ENCODE data around the gene LDHA. TPM values are rescaled to one million over a fixed set of nuclear protein-coding genes. Genes with fewer than 3 reads are reported as not detected.
A peak's percentile ranks its signal among the peaks of the same experiment; 100 is the strongest.

Gene LDHA
- total RNA-seq, 6 experiments from 2014 or later, result 1,331 to 1,603 (median 1,438) TPM

DNA sequence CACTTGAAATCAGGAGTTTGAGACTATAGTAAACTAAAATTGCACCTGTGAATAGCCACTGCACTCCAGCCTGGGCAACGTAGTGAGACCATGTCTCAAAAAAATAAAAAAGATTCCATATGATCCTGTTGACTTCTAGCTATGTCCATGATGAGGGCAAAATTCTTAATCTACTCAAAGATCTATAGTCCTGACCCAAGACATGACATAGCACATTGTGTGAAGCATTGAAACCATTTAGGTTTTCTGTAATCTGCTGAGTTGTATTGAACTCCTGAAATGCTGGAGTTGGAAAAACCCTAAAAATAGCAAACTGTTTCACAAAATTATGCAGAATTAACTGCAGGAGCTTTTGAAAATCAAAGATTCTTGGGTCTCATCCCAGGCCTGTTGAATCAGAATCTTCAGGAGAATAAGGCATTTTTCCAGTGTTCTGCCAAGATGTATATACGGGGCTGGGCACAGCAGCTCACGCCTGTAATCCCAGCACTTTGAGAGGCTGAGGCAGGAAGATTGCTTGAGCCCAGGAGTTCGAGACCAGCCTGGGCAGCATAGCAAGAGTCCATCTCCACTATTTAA is 29.8 kb upstream of the LDHA start:
- no peaks in the 10 kb centered on the region; the same call in 1 of the 2 replicates for H3K27me3 Mint-ChIP-seq (ENCODE audit: insufficient read depth)
- TF ChIP-seq, protein P1, sequence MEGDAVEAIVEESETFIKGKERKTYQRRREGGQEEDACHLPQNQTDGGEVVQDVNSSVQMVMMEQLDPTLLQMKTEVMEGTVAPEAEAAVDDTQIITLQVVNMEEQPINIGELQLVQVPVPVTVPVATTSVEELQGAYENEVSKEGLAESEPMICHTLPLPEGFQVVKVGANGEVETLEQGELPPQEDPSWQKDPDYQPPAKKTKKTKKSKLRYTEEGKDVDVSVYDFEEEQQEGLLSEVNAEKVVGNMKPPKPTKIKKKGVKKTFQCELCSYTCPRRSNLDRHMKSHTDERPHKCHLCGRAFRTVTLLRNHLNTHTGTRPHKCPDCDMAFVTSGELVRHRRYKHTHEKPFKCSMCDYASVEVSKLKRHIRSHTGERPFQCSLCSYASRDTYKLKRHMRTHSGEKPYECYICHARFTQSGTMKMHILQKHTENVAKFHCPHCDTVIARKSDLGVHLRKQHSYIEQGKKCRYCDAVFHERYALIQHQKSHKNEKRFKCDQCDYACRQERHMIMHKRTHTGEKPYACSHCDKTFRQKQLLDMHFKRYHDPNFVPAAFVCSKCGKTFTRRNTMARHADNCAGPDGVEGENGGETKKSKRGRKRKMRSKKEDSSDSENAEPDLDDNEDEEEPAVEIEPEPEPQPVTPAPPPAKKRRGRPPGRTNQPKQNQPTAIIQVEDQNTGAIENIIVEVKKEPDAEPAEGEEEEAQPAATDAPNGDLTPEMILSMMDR (IDR thresholded peaks at IDR 0.05), result no peak
- no peak overlapping the region for H3K4me3 Mint-ChIP-seq
- H3K4me1 Mint-ChIP-seq (ENCODE audit: low read depth), result peaks cover 55% of the 10 kb centered on the region
- no peak for DNase-seq
- H3K36me3 Mint-ChIP-seq (ENCODE audit: low read depth), result peaks cover 35% of the 10 kb centered on the region
- H3K27ac Mint-ChIP-seq, result no peak overlapping the region
- no peaks in the 10 kb centered on the region for H3K9me3 Mint-ChIP-seq

DNA sequence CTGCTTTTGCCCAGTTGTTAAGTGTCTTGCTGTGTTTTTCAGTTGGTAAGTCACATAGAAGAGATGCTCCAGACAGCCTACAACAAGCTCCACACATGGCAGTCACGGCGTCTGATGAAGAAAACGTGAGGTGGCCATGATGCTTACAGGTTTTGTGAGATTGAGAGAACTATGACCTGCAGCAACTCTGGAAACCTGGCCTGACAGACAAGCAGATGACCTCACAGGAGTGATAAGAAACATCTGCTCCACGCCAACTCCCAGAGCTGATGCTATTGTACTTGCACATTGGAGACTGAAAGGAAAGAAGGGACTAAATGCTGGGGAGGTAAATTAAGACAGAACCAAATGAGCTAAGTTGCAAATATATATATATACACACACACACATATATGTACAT is 28.6 kb upstream of the LDHA start:
- no peaks in the 10 kb centered on the region for H3K9me3 Mint-ChIP-seq
- TF ChIP-seq, protein P1 (IDR thresholded peaks at IDR 0.05), result no peak

DNA sequence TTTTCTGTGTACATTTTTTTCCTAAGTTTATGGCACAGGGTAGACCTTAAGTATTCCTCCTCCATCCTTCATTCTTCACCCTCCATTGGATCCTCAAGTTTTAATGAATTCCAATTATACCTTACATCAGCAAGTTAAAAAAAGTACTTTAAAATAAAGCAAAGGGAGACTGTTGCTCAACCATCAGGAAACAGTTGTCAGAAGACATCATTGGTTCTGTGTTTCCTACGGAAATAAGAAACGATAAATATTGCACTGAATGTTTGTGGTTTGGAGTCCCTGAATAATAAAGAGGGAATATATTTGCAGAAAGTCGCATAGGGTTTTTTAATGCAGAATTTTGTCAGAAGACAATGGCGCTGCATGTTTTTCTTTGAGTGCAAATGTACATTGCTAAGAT is 28.1 kb upstream of the LDHA start:
- H3K9me3 Mint-ChIP-seq, result no peaks in the 10 kb centered on the region
- TF ChIP-seq, protein P1 (IDR thresholded peaks at IDR 0.05), result no peak
- H3K4me1 Mint-ChIP-seq (ENCODE audit: low read depth), result peaks cover 56% of the 10 kb centered on the region
- no peaks in the 10 kb centered on the region; the same call in 1 of the 2 replicates for H3K27me3 Mint-ChIP-seq (ENCODE audit: insufficient read depth)
- H3K4me3 Mint-ChIP-seq, result no peak overlapping the region
- H3K36me3 Mint-ChIP-seq (ENCODE audit: low read depth), result peaks cover 32% of the 10 kb centered on the region
- H3K27ac Mint-ChIP-seq, result no peak overlapping the region
- DNase-seq, result no peak

More for the DNA sequence above, 28.6 kb upstream of the LDHA start:
- Mint-ChIP-seq H3K4me1 (ENCODE audit: low read depth) (peaks cover 57% of the 10 kb centered on the region), H3K27me3 (ENCODE audit: insufficient read depth) (no peaks in the 10 kb centered on the region; the same call in 1 of the 2 replicates), H3K27ac (no peak overlapping the region), H3K36me3 (ENCODE audit: low read depth) (peaks cover 35% of the 10 kb centered on the region), H3K4me3 (no peak overlapping the region)
- DNase-seq, result no peak

DNA sequence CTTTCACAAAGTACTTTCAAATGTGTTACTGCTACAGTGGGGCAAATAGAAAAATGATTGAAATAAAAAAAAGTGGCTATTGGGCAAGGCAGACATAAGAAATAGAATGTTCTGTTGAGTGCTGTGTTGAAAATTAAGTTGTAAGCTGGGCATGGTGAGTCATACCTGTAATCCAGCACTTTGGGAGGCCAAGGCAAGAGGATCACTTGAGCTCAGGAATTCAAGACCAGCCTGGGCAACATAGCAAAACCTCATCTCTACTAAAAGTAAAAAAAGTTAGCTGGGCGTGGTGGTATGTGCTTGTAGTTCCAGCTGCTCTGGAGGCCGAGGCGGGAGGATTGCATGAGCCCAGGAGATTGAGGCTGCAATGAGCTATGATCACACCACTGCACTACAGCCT is 26.9 kb upstream of the LDHA start:
- TF ChIP-seq, protein P1 (IDR thresholded peaks at IDR 0.05), result no peak
- Mint-ChIP-seq H3K4me3 (no peak overlapping the region), H3K4me1 (ENCODE audit: low read depth) (peaks cover 50% of the 10 kb centered on the region), H3K27me3 (ENCODE audit: insufficient read depth) (no peaks in the 10 kb centered on the region; the same call in 1 of the 2 replicates), H3K9me3 (no peaks in the 10 kb centered on the region), H3K27ac (peak overlapping the region; percentile 42), H3K36me3 (ENCODE audit: low read depth) (peaks cover 26% of the 10 kb centered on the region)
- DNase-seq, result no peak

DNA sequence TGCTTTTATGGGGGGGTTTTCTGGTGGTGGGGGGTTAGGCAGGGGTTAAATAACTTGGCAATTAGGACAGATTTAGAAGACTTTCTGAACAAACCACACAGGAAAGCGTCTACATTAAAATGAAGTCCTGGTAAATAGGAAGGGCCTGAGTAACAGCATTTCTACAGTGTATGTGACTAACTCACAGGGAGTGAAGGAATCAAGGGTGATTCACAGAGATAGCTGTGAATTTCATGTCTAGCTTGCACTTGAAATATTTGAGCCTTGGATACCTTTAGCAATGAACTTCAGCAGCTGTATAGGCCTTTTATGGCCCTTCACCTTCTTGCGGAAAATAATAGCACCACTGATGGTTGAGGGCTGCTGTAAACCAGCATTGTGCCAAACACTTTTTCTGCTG is 26.1 kb upstream of the LDHA start:
- Mint-ChIP-seq H3K4me3 (no peak overlapping the region; the same call in 1 of the 2 replicates), H3K27ac (peak overlapping the region; percentile 72), H3K36me3 (ENCODE audit: low read depth) (peaks cover 26% of the 10 kb centered on the region), H3K4me1 (ENCODE audit: low read depth) (peaks cover 50% of the 10 kb centered on the region), H3K27me3 (ENCODE audit: insufficient read depth) (no peaks in the 10 kb centered on the region; the same call in 1 of the 2 replicates), H3K9me3 (no peaks in the 10 kb centered on the region)
- DNase-seq, result peak; percentile 37
- TF ChIP-seq, protein P1 (IDR thresholded peaks at IDR 0.05), result no peak

Measured in HFFc6 (cell line).